GM21786 (cell line): ENCODE measurements around the gene CCDC195.
"Not testable (repeated sequence)": the region's sequence is repeated elsewhere in the genome, so short reads cannot be mapped to it uniquely, and the experiment has no call there.

Experiments used
- ATAC-seq: cut with Tn5 transposase; IDR thresholded peaks from one replicate; pipeline ENCODE4 v1.9.1; 2021; ENCODE audit not compliant: unreplicated experiment

The CCDC195 gene

GRCh38 chr2:224691563-224691962 is 24.6 kb downstream of the CCDC195 start:
- ATAC-seq, result no peak

- ATAC-seq, result no peak
Measured at GRCh38 chr2:224690868-224691267, 25.3 kb downstream of the CCDC195 start.

- no peak for ATAC-seq
Measured at GRCh38 chr2:224689539-224689938, 26.6 kb downstream of the CCDC195 start.

GRCh38 chr2:224688997-224689396 is 27.2 kb downstream of the CCDC195 start:
- no peak for ATAC-seq

GRCh38 chr2:224687156-224687555 is 29.0 kb downstream of the CCDC195 start:
- ATAC-seq, result no peak

- no peak for ATAC-seq
Measured at GRCh38 chr2:224685121-224685520, 31.0 kb downstream of the CCDC195 start.

- no peak for ATAC-seq
Measured at GRCh38 chr2:224682134-224682533, 34.0 kb downstream of the CCDC195 start.

GRCh38 chr2:224671731-224672130 is 44.4 kb downstream of the CCDC195 start:
- ATAC-seq, result no peak

- ATAC-seq, result no peak
Measured at GRCh38 chr2:224670203-224670602, 46.0 kb downstream of the CCDC195 start.

- ATAC-seq, result no peak
Measured at GRCh38 chr2:224669449-224669848, 46.7 kb downstream of the CCDC195 start.

- ATAC-seq, result no peak
Measured at GRCh38 chr2:224668123-224668909, 47.8 kb downstream of the CCDC195 start.

- peak; percentile 97 for ATAC-seq
Measured at GRCh38 chr2:224666951-224667553, 49.1 kb downstream of the CCDC195 start.

GRCh38 chr2:224663322-224663721 is 52.8 kb downstream of the CCDC195 start:
- not testable (repeated sequence) for ATAC-seq

GRCh38 chr2:224661708-224662107 is 54.5 kb downstream of the CCDC195 start:
- not testable (repeated sequence) for ATAC-seq

GRCh38 chr2:224659714-224660113 is 56.5 kb downstream of the CCDC195 start:
- ATAC-seq, result no peak

- ATAC-seq, result no peak
Measured at GRCh38 chr2:224658780-224659405, 57.3 kb downstream of the CCDC195 start.

GRCh38 chr2:224657349-224657748 is 58.8 kb downstream of the CCDC195 start:
- ATAC-seq, result no peak

GRCh38 chr2:224655006-224655537 is 61.1 kb downstream of the CCDC195 start:
- ATAC-seq, result no peak
